Muscle of leg (tissue), 11 donors: ENCODE results near the gene COQ3. TPM values are rescaled to one million over a fixed set of nuclear protein-coding genes. Genes with fewer than 3 reads are reported as not detected.

Experiments
- DNase-seq: peaks from one replicate; pipeline ENCODE4 v3.0.0; 2013
- H3K27ac ChIP-seq: one replicate; pipeline ENCODE4 v1.5.1; 2013; ENCODE audit warnings: mild to moderate bottlenecking, low read length, control low read depth
- H3K27me3 ChIP-seq: one replicate; pipeline ENCODE4 v1.6.1; 2013; ENCODE audit warnings: low read length; ENCODE audit not compliant: control insufficient read depth, insufficient read depth
- H3K36me3 ChIP-seq: one replicate; pipeline ENCODE4 v1.6.1; 2013; ENCODE audit warnings: low read length; ENCODE audit not compliant: control insufficient read depth, insufficient read depth
- H3K4me1 ChIP-seq: one replicate; pipeline ENCODE4 v1.6.1; 2013; ENCODE audit warnings: low read length; ENCODE audit not compliant: control insufficient read depth, insufficient read depth
- H3K4me3 ChIP-seq: one replicate; pipeline ENCODE4 v1.5.1; 2013; ENCODE audit warnings: low read length, control low read depth
- H3K9me3 ChIP-seq: replicated peaks from 2 replicates; pipeline ENCODE4 v1.6.1; 2013; ENCODE audit warnings: low read depth, low read length; ENCODE audit not compliant: control insufficient read depth
- WGBS: methylation state at CpG from one replicate; pipeline ENCODE4 v1.1.5; 2013; ENCODE audit warnings: missing lambda C conversion rate; ENCODE audit not compliant: insufficient coverage; 5-methylcytosine and 5-hydroxymethylcytosine counted together
- polyA plus RNA-seq, 8 donors: library from polyadenylated mRNA; unstranded; fragments of 120-200 nt; gene quantifications; one replicate each; pipeline versions ENCODE4 v1.2.1 to v1.2.3, GENCODE V29; 2013; ENCODE audit warnings: inconsistent platforms in 1 of 8, low replicate concordance in 1 of 8; ENCODE audit not compliant: insufficient read length in 8 of 8, insufficient read depth in 1 of 8
- total RNA-seq: library from RNA; stranded (reverse); fragments of 120-200 nt; gene quantifications from one replicate; pipeline ENCODE4 v1.2.4, GENCODE V29; 2013

The COQ3 gene
- total and polyA plus RNA-seq, 9 donors, result 7.5 to 9.6 (median 8.2) TPM

GRCh38 chr6:99424761-99425646 is 31.0 kb upstream of the COQ3 start, which contains the start of gene PNISR:
Gene PNISR, minus strand, starts transcription at chr6:99425308. Its CDS starts 10,649 bp downstream, at chr6:99414659.
- no peaks in the 10 kb centered on the region for H3K27me3 ChIP-seq
- DNase-seq, result peak; percentile 100
- peaks cover 10% of the 10 kb centered on the region for H3K4me1 ChIP-seq
- no peaks in the 10 kb centered on the region for H3K9me3 ChIP-seq
- H3K36me3 ChIP-seq, result peaks cover 6% of the 10 kb centered on the region
- 0% methylated on average over 45 of the region's 53 CpGs for WGBS
- H3K4me3 ChIP-seq, result peak within 1 kb of the TSS; percentile 84
- peak within 1 kb of the TSS; percentile 99 for H3K27ac ChIP-seq

DNA sequence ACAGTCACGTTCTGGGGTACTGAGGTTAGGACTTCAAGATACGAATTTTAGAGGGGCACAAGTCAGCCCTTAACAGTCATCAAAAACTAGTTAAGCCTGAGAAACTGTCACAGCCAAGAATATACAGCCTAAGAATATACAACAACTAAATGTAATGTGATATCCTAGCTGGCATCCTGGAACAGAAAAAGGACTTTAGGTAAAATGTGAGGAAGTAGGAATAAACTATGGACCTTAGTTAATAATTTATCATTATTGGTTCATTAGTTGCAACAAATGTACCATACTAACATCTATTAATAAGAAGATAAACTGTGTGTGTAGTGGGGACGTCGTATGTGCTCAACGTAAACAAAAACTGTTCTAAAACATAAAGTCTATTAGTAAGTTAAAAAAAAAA is 30.0 kb upstream of the COQ3 start:
- Histone ChIP-seq H3K4me3 (peak overlapping the region; percentile 84), H3K36me3 (peaks cover 6% of the 10 kb centered on the region), H3K27ac (no peak overlapping the region), H3K9me3 (no peaks in the 10 kb centered on the region), H3K4me1 (peaks cover 10% of the 10 kb centered on the region), H3K27me3 (no peaks in the 10 kb centered on the region)
- WGBS, result no CpG with 5 or more reads among the region's 5 CpGs
- DNase-seq, result no peak

DNA sequence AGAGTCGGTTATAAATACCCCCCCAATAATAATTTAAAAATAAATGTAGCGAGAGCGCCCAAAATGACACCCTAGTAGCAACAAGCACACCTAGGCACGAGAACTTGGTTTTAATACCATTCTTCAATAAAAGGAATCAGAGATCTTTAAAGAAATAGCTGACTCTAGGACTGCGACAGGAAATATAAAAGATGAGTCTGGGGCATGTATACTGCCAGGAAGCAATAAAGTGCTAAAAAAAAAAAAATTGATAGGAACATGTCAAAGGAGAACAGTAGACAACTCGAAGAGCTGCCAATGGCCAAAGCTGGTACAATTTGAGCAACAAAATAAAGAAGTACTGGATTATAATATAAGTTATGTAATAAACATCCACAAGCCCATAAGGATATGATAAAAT is 28.9 kb upstream of the COQ3 start:
- no peak overlapping the region for H3K4me3 ChIP-seq
- WGBS, result no CpG with 5 or more reads among the region's 6 CpGs
- H3K27me3 ChIP-seq, result no peaks in the 10 kb centered on the region
- H3K36me3 ChIP-seq, result peaks cover 6% of the 10 kb centered on the region
- H3K9me3 ChIP-seq, result no peaks in the 10 kb centered on the region
- no peak overlapping the region for H3K27ac ChIP-seq
- H3K4me1 ChIP-seq, result peaks cover 10% of the 10 kb centered on the region
- no peak for DNase-seq

- Histone ChIP-seq H3K4me1 (no peaks in the 10 kb centered on the region), H3K36me3 (peaks cover 7% of the 10 kb centered on the region), H3K27me3 (no peaks in the 10 kb centered on the region), H3K27ac (no peak overlapping the region), H3K9me3 (no peaks in the 10 kb centered on the region), H3K4me3 (no peak overlapping the region)
- DNase-seq, result no peak
- no CpG with 5 or more reads among the region's 9 CpGs for WGBS
Observed at GRCh38 chr6:99416892-99417767, 23.1 kb upstream of the COQ3 start.

- Histone ChIP-seq H3K4me1 (no peaks in the 10 kb centered on the region), H3K27ac (no peak overlapping the region), H3K36me3 (peaks cover 13% of the 10 kb centered on the region), H3K9me3 (no peaks in the 10 kb centered on the region), H3K4me3 (no peak overlapping the region), H3K27me3 (no peaks in the 10 kb centered on the region)
- no peak for DNase-seq
- no CpG with 5 or more reads among the region's 2 CpGs for WGBS
Observed at GRCh38 chr6:99416226-99416625, 22.2 kb upstream of the COQ3 start.

- H3K9me3 ChIP-seq, result no peaks in the 10 kb centered on the region
- H3K27ac ChIP-seq, result no peak overlapping the region
- H3K4me3 ChIP-seq, result no peak overlapping the region
- no peaks in the 10 kb centered on the region for H3K4me1 ChIP-seq
- no peak for DNase-seq
- no peaks in the 10 kb centered on the region for H3K27me3 ChIP-seq
- peaks cover 16% of the 10 kb centered on the region for H3K36me3 ChIP-seq
Observed at GRCh38 chr6:99415446-99415845, 21.5 kb upstream of the COQ3 start.

DNA sequence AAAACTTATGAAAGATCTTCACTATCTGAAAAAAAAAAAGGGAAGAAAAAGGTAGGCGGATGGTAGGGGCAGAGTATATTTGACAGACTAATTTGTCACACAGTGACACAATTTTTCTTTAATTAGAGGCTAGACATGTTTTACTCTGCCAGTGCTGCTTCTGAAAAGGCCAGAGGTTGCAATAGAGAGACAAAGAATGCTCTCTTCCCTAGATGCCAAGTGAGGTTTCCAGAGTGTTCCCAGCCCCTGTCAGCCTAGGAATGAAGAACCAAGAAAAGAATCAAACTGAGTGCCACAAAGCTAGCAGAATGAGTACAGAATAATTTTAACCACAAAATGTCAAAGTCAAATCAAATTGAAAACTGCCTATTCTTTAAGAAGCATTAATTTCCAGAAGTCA is 18.1 kb upstream of the COQ3 start:
- WGBS, result no CpG with 5 or more reads among the region's 1 CpG
- Histone ChIP-seq H3K4me1 (no peaks in the 10 kb centered on the region), H3K4me3 (no peak overlapping the region), H3K9me3 (no peaks in the 10 kb centered on the region), H3K36me3 (peaks cover 22% of the 10 kb centered on the region), H3K27me3 (no peaks in the 10 kb centered on the region), H3K27ac (no peak overlapping the region)
- DNase-seq, result no peak

GRCh38 chr6:99409672-99410071 is 15.7 kb upstream of the COQ3 start:
- no peak overlapping the region for H3K4me3 ChIP-seq
- no peak overlapping the region for H3K27ac ChIP-seq
- no peaks in the 10 kb centered on the region for H3K4me1 ChIP-seq
- H3K36me3 ChIP-seq, result peaks cover 40% of the 10 kb centered on the region
- DNase-seq, result no peak
- H3K27me3 ChIP-seq, result no peaks in the 10 kb centered on the region
- H3K9me3 ChIP-seq, result no peaks in the 10 kb centered on the region

- H3K27me3 ChIP-seq, result no peaks in the 10 kb centered on the region
- no peaks in the 10 kb centered on the region for H3K4me1 ChIP-seq
- no peaks in the 10 kb centered on the region for H3K9me3 ChIP-seq
- no peak overlapping the region for H3K4me3 ChIP-seq
- H3K36me3 ChIP-seq, result peaks cover 40% of the 10 kb centered on the region
- 100% methylated on average over 1 of the region's 7 CpGs for WGBS
- H3K27ac ChIP-seq, result no peak overlapping the region
- DNase-seq, result no peak
Observed at GRCh38 chr6:99407076-99407475, 13.1 kb upstream of the COQ3 start.

DNA sequence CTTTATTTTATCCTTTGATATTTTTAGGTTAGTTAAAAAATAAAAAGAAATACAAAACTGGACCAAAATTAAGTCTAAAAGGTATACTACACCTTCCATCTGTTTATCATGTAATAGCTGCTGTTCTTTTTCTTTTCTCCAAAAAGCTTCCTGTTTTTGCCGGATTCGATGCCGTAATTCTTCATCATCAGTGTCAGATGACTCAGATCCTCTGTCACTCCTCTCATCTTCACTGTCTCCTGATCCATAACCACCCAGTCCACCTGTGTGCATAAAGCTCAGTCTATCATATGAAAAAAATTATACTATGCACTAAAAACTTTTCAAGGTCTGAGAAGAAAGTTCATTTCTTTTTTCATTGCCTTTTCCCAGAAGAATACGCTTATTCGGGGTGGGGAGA is 8.5 kb upstream of the COQ3 start:
- Histone ChIP-seq H3K4me3 (no peak overlapping the region), H3K27me3 (no peaks in the 10 kb centered on the region), H3K9me3 (no peaks in the 10 kb centered on the region), H3K36me3 (peaks cover 35% of the 10 kb centered on the region), H3K4me1 (no peaks in the 10 kb centered on the region), H3K27ac (no peak overlapping the region)
- DNase-seq, result no peak
- 87% methylated on average over 3 of the region's 5 CpGs for WGBS
